ENCODE data around the gene TCFL5.

The TCFL5 gene

GRCh38 chr20:62830821-62831220 is 30.8 kb downstream of the TCFL5 start:
- Histone ChIP-seq H3K79me2 (ENCODE audit: low read length) (no peaks in the 10 kb centered on the region), H3K36me3 (replicated peaks; ENCODE audit: insufficient read depth, low read length) (no peaks in the 10 kb centered on the region), H3K9me3 (replicated peaks; ENCODE audit: insufficient read depth, low read length) (no peaks in the 10 kb centered on the region), H3K4me2 (ENCODE audit: low read depth, low read length) (no peak overlapping the region), H3K9me2 (replicated peaks; ENCODE audit: insufficient read depth, low read length) (no peaks in the 10 kb centered on the region), H3K4me1 (ENCODE audit: low read length) (peaks cover 10% of the 10 kb centered on the region), H3F3A (ENCODE audit: insufficient read depth, low read length) (peaks cover 13% of the 10 kb centered on the region), H2AFZ (ENCODE audit: low read length) (no peak overlapping the region), H3K9ac (ENCODE audit: low read length) (no peak overlapping the region), H3K27ac (ENCODE audit: low read length) (no peak overlapping the region), H3K4me3 (ENCODE audit: low read length) (no peak overlapping the region), H3K27me3 (replicated peaks; ENCODE audit: insufficient read depth, low read length) (peaks cover 60% of the 10 kb centered on the region), H4K20me1 (ENCODE audit: insufficient read depth, low read length) (no peaks in the 10 kb centered on the region)
- TF ChIP-seq EZH2 (optimal IDR thresholded peaks at IDR 0.05; ENCODE audit: low read depth, low read length), result no peak
- TF ChIP-seq EZH2phosphoT487 (IDR thresholded peaks at IDR 0.05; ENCODE audit: low read length), result no peak
- TF ChIP-seq CTCF (IDR thresholded peaks at IDR 0.05; ENCODE audit: low read length), result no peak
- DNase-seq, result no peak

- Histone ChIP-seq H3K4me3 (ENCODE audit: low read length) (no peak overlapping the region), H3K27ac (ENCODE audit: low read length) (no peak overlapping the region), H3K9me3 (replicated peaks; ENCODE audit: insufficient read depth, low read length) (no peaks in the 10 kb centered on the region), H4K20me1 (ENCODE audit: insufficient read depth, low read length) (no peaks in the 10 kb centered on the region), H3F3A (ENCODE audit: insufficient read depth, low read length) (peaks cover 13% of the 10 kb centered on the region), H3K9ac (ENCODE audit: low read length) (no peak overlapping the region), H3K9me2 (replicated peaks; ENCODE audit: insufficient read depth, low read length) (no peaks in the 10 kb centered on the region), H2AFZ (ENCODE audit: low read length) (no peak overlapping the region), H3K36me3 (replicated peaks; ENCODE audit: insufficient read depth, low read length) (no peaks in the 10 kb centered on the region), H3K27me3 (replicated peaks; ENCODE audit: insufficient read depth, low read length) (peaks cover 57% of the 10 kb centered on the region), H3K4me1 (ENCODE audit: low read length) (peaks cover 10% of the 10 kb centered on the region), H3K79me2 (ENCODE audit: low read length) (no peaks in the 10 kb centered on the region), H3K4me2 (ENCODE audit: low read depth, low read length) (no peak overlapping the region)
- no peak for TF ChIP-seq EZH2 (optimal IDR thresholded peaks at IDR 0.05; ENCODE audit: low read depth, low read length)
- no peak for TF ChIP-seq CTCF (IDR thresholded peaks at IDR 0.05; ENCODE audit: low read length)
- TF ChIP-seq EZH2phosphoT487 (IDR thresholded peaks at IDR 0.05; ENCODE audit: low read length), result no peak
- DNase-seq, result no peak
These were observed 31.4 kb downstream of the TCFL5 start for GRCh38 chr20:62830251-62830650.

- Histone ChIP-seq H3K27me3 (replicated peaks; ENCODE audit: insufficient read depth, low read length) (peaks cover 50% of the 10 kb centered on the region), H3K79me2 (ENCODE audit: low read length) (no peaks in the 10 kb centered on the region), H3K4me2 (ENCODE audit: low read depth, low read length) (no peak overlapping the region), H3K4me1 (ENCODE audit: low read length) (peaks cover 13% of the 10 kb centered on the region), H3K9me2 (replicated peaks; ENCODE audit: insufficient read depth, low read length) (no peaks in the 10 kb centered on the region), H3K4me3 (ENCODE audit: low read length) (no peak overlapping the region), H3K27ac (ENCODE audit: low read length) (no peak overlapping the region), H3F3A (ENCODE audit: insufficient read depth, low read length) (peaks cover 13% of the 10 kb centered on the region), H3K9ac (ENCODE audit: low read length) (no peak overlapping the region), H2AFZ (ENCODE audit: low read length) (no peak overlapping the region), H3K9me3 (replicated peaks; ENCODE audit: insufficient read depth, low read length) (no peaks in the 10 kb centered on the region), H4K20me1 (ENCODE audit: insufficient read depth, low read length) (no peaks in the 10 kb centered on the region), H3K36me3 (replicated peaks; ENCODE audit: insufficient read depth, low read length) (no peaks in the 10 kb centered on the region)
- TF ChIP-seq CTCF (IDR thresholded peaks at IDR 0.05; ENCODE audit: low read length) (no peak), EZH2 (optimal IDR thresholded peaks at IDR 0.05; ENCODE audit: low read depth, low read length) (no peak), EZH2phosphoT487 (IDR thresholded peaks at IDR 0.05; ENCODE audit: low read length) (no peak)
- DNase-seq, result no peak
These were observed 32.1 kb downstream of the TCFL5 start for GRCh38 chr20:62829231-62830230.
